CD4-positive, alpha-beta memory T cell (primary cell): ENCODE data around the gene MNS1. TPM values are rescaled to one million over a fixed set of nuclear protein-coding genes. Genes with fewer than 3 reads are reported as not detected.

Experiments
- CTCF ChIA-PET: fragments of 350-600 bp; sonication (Branson Sonifier 250); formaldehyde crosslinking; loops from one replicate; lab custom pipeline; 2021; ENCODE audit warnings: inconsistent platforms; ENCODE audit not compliant: partially characterized antibody; lab: Charles Lee
- POLR2A ChIA-PET: fragments of 350-600 bp; sonication (Branson Sonifier 250); formaldehyde crosslinking; loops from one replicate; lab custom pipeline; 2021; ENCODE audit not compliant: partially characterized antibody; lab: Charles Lee
- DNase-seq, 5 donors: peaks; one replicate each; pipeline versions ENCODE4 v3.0.0 to v3.0.0-alpha.2; 2020 to 2022; ENCODE audit warnings: mixed read lengths in 1 of 5
- H3K27ac ChIP-seq: one replicate; pipeline ENCODE4 v1.7.0; 2013; ENCODE audit warnings: low read depth, low read length
- H3K27me3 ChIP-seq: 2 replicates; pipeline ENCODE4 v1.7.0; 2013; ENCODE audit warnings: mild to moderate bottlenecking, low read length, moderate library complexity; ENCODE audit not compliant: insufficient read depth
- H3K36me3 ChIP-seq: 2 replicates; pipeline ENCODE4 v1.7.0; 2013; ENCODE audit warnings: mild to moderate bottlenecking, low read length, moderate library complexity; ENCODE audit not compliant: insufficient read depth
- H3K4me1 ChIP-seq: 2 replicates; pipeline ENCODE4 v1.7.0; 2013; ENCODE audit warnings: mild to moderate bottlenecking, low read length, moderate library complexity; ENCODE audit not compliant: insufficient read depth
- H3K4me3 ChIP-seq, 2 donors: one replicate each; pipeline ENCODE4 v1.7.0; 2013; ENCODE audit warnings: low read length in 2 of 2, mild to moderate bottlenecking in 1 of 2
- H3K9me3 ChIP-seq, 2 donors: one replicate each; pipeline ENCODE4 v1.7.0; 2013; ENCODE audit warnings: low read length in 2 of 2, control low read depth in 1 of 2; ENCODE audit not compliant: control insufficient read depth in 1 of 2
- H3K27ac Mint-ChIP-seq, 7 donors: one replicate each; pipeline ENCODE4 v1.8.0; 2020 to 2021; ENCODE audit warnings: mixed read lengths in 7 of 7, mild to moderate bottlenecking in 6 of 7, inconsistent platforms in 3 of 7, moderate library complexity in 3 of 7
- H3K27me3 Mint-ChIP-seq, 2 donors: one replicate each; pipeline ENCODE4 v1.8.0; 2020 to 2021; ENCODE audit warnings: mixed read lengths in 2 of 2
- H3K36me3 Mint-ChIP-seq, 2 donors: one replicate each; pipeline ENCODE4 v1.8.0; 2020 to 2021; ENCODE audit warnings: mixed read lengths in 2 of 2, inconsistent platforms in 1 of 2, mild to moderate bottlenecking in 1 of 2
- H3K4me1 Mint-ChIP-seq, 4 donors: one replicate each; pipeline ENCODE4 v1.8.0; 2020 to 2021; ENCODE audit warnings: mixed read lengths in 4 of 4, mild to moderate bottlenecking in 1 of 4
- H3K4me3 Mint-ChIP-seq, 8 donors: one replicate each; pipeline ENCODE4 v1.8.0; 2020 to 2021; ENCODE audit warnings: mixed read lengths in 8 of 8, mild to moderate bottlenecking in 7 of 8, moderate library complexity in 6 of 8, inconsistent platforms in 3 of 8
- H3K9me3 Mint-ChIP-seq, 8 donors: one replicate each; pipeline ENCODE4 v1.8.0; 2020 to 2021; ENCODE audit warnings: mixed read lengths in 8 of 8, mild to moderate bottlenecking in 5 of 8, inconsistent platforms in 3 of 8, moderate library complexity in 1 of 8
- intact Hi-C: fragments of 100-400 bp; cut with micrococcal nuclease; formaldehyde crosslinking; loops from one replicate; pipeline ENCODE4 v1.15.1; 2023
- polyA plus RNA-seq, 2 donors: library from polyadenylated mRNA; unstranded; fragments of 300-500 nt; fragmentation: Illumina TruSeq; gene quantifications; one replicate each; pipeline ENCODE4 v1.2.3, GENCODE V29; 2021
- total RNA-seq, 2 experiments: library from RNA; stranded (reverse); gene quantifications; one replicate each; pipeline ENCODE4 v1.2.3, GENCODE V29; 2021

MNS1 gene
- total and polyA plus RNA-seq, 4 experiments from 2014 or later: not detected

DNA sequence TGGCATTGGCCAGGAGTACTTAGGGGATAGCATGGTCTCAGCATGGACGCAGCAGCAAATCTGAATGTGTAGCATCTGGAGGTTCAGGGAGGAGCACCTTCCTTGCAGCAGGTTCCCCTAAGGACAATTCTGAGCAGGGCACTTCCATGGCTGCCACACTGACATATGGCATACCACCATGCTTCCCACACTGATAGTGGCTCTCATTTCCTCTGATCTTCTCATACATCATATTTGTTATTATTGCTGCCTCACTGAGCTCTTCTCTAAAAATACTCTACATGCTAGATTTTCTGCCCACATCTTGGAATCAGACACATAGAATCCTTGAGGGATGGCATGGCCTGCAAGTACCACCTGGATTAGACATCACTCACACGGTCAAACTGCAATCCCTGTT lies 7.3 kb upstream of the MNS1 start:
- no peak overlapping the region for H3K27ac Mint-ChIP-seq
- no peak overlapping the region for H3K4me3 ChIP-seq
- H3K27me3 ChIP-seq: no peaks in the 10 kb centered on the region
- H3K4me1 ChIP-seq: peaks cover 4% of the 10 kb centered on the region
- H3K9me3 Mint-ChIP-seq: peaks cover 0 to 3% (median 0%) of the 10 kb centered on the region in 8 donors
- H3K36me3 Mint-ChIP-seq: no peaks in the 10 kb centered on the region
- POLR2A ChIA-PET: no interaction called here
- CTCF ChIA-PET: no interaction called here
- peaks cover 0 to 3% of the 10 kb centered on the region in 2 donors for H3K27me3 Mint-ChIP-seq
- intact Hi-C loops: no loop called here
- no peaks in the 10 kb centered on the region for H3K36me3 ChIP-seq
- H3K4me1 Mint-ChIP-seq: peaks cover 7 to 11% (median 9%) of the 10 kb centered on the region in 4 donors
- no peaks in the 10 kb centered on the region for H3K9me3 ChIP-seq
- no peak for DNase-seq
- H3K4me3 Mint-ChIP-seq: no peak overlapping the region
- no peak overlapping the region for H3K27ac ChIP-seq

DNA sequence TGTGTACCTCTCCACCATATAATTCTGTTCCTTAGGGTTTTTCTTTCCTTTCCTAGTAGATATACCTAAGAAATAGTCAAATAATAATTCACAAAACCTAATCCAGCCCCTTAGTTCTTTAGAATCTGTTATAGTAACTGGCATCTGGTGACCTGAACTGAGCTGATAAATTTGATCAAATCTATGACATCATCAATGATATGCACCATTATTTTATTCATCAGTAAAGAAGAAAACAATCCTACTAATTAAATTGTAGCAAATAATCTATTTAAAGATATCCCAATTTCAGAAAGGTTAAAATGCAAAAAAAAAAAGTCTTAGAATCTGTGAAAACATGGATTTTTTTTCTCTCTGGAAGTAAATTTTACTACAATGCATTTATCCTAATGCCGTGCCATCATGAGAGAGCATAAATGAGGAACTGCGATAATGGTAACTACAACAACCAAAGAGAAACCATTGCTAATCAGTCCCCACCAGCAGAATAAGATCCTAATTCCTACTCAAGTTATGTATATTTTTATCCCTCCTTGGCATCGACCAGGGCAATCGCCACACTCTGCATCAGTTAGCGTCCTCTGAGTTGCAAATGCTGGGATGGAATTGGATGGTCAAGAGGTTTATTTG lies 6.6 kb upstream of the MNS1 start:
- Mint-ChIP-seq H3K4me1 (peaks cover 7 to 11% (median 9%) of the 10 kb centered on the region in 4 donors), H3K27me3 (peaks cover 0 to 3% of the 10 kb centered on the region in 2 donors), H3K27ac (no peak overlapping the region), H3K4me3 (no peak overlapping the region), H3K36me3 (no peaks in the 10 kb centered on the region), H3K9me3 (peaks cover 0 to 2% (median 0%) of the 10 kb centered on the region in 8 donors)
- Histone ChIP-seq H3K4me1 (peaks cover 4% of the 10 kb centered on the region), H3K36me3 (no peaks in the 10 kb centered on the region), H3K4me3 (no peak overlapping the region), H3K27ac (no peak overlapping the region), H3K9me3 (no peaks in the 10 kb centered on the region), H3K27me3 (no peaks in the 10 kb centered on the region)
- intact Hi-C loops: no loop called here
- POLR2A ChIA-PET: no interaction called here
- no peak for DNase-seq
- CTCF ChIA-PET: interaction anchor here (0.6 kb wide), 1 partner anchor 20 kb away, joined by 3 read pairs; no protein-coding TSS in a partner anchor

DNA sequence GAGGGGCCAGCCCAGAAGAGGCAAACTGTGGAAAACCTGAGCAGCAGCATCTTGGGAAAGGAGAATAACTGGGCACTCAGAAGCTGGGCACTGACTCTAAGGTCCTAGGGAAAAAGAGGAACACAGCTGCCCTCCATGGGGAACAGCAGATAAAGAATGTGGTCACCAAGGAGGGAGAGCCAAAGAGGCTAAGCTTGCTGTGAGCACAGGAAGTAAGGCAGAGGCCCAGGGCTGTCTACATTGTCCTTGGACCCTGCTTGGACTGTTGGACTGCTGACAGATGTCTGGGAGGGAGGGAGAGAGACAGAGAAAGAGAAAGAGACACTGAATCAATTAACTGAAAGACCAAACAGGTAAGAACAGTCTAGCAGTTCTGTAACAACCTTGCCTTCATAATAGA lies 4.5 kb upstream of the MNS1 start:
- H3K36me3 ChIP-seq: no peaks in the 10 kb centered on the region
- no peak overlapping the region for H3K27ac Mint-ChIP-seq
- H3K27me3 Mint-ChIP-seq: peaks cover 10 to 11% of the 10 kb centered on the region in 2 donors
- no peaks in the 10 kb centered on the region for H3K27me3 ChIP-seq
- no peak for DNase-seq
- H3K4me1 ChIP-seq: peaks cover 12% of the 10 kb centered on the region
- intact Hi-C loops: no loop called here
- H3K4me1 Mint-ChIP-seq: peaks cover 15 to 18% (median 16%) of the 10 kb centered on the region in 4 donors
- no peaks in the 10 kb centered on the region for H3K9me3 ChIP-seq
- H3K4me3 Mint-ChIP-seq: peak overlapping the region in 1 of 8 donors; percentile 11
- H3K36me3 Mint-ChIP-seq: no peaks in the 10 kb centered on the region
- no peak overlapping the region for H3K4me3 ChIP-seq
- H3K27ac ChIP-seq: no peak overlapping the region
- CTCF ChIA-PET: interaction anchor here (1.4 kb wide), 1 partner anchor 27 kb away, joined by 3 read pairs; no protein-coding TSS in a partner anchor
- POLR2A ChIA-PET: no interaction called here
- no peaks in the 10 kb centered on the region for H3K9me3 Mint-ChIP-seq

DNA sequence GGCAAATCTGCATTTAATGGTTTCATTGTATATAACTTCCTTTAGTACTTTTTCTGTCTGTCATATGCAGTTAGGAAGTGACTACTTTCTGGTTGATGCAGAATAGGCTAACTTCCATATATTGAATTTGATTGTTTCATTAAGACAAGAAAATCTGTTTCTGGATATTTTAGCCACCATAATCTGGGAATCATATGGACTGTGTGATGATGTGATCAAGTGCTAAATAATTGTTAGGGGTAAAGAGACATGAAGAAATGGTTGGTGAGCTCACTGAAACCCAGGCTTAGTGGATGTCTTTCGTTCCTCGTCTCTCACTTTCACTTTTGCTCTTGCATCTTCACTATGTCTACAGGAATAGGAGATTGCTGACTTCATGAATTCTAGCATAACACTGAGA lies 3.5 kb upstream of the MNS1 start:
- H3K27ac Mint-ChIP-seq: peak overlapping the region in 6 of 7 donors; percentile 9 to 84 (median 59)
- H3K4me3 Mint-ChIP-seq: peak overlapping the region; percentile 73 to 91 (median 87)
- CTCF ChIA-PET: no interaction called here
- POLR2A ChIA-PET: no interaction called here
- H3K9me3 ChIP-seq: no peaks in the 10 kb centered on the region
- H3K27me3 Mint-ChIP-seq: peaks cover 13 to 16% of the 10 kb centered on the region in 2 donors
- H3K4me3 ChIP-seq: peak overlapping the region in 1 of 2 donors; percentile 33
- no peaks in the 10 kb centered on the region for H3K36me3 Mint-ChIP-seq
- no peak overlapping the region for H3K27ac ChIP-seq
- intact Hi-C loops: no loop called here
- peaks cover 17 to 22% (median 19%) of the 10 kb centered on the region in 4 donors for H3K4me1 Mint-ChIP-seq
- peaks cover 14% of the 10 kb centered on the region for H3K4me1 ChIP-seq
- no peaks in the 10 kb centered on the region for H3K27me3 ChIP-seq
- H3K9me3 Mint-ChIP-seq: no peaks in the 10 kb centered on the region
- no peaks in the 10 kb centered on the region for H3K36me3 ChIP-seq
- DNase-seq: peak in 4 of 5 donors; percentile 3 to 16 (median 10)

DNA sequence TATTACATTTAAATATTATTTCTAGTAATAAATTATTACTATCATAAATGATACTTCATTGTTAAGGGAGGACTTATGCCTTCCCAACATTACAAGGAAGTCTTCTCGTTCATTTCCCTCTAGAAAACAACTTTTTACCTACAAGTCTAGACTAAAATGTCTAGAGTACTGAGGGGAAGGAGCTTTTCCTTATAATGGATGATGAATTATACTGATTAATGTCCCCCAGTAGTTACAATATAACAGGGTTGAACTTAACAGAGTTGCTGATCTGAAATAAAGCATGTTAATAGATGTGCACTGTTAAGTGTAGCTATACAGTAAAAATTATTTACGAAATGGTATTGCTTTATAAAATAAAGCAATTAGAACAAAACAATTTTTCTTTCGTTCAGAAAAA lies 2.7 kb upstream of the MNS1 start:
- no peaks in the 10 kb centered on the region for H3K36me3 Mint-ChIP-seq
- Histone ChIP-seq H3K36me3 (no peaks in the 10 kb centered on the region), H3K27ac (no peak overlapping the region), H3K4me3 (no peak overlapping the region), H3K9me3 (no peaks in the 10 kb centered on the region), H3K27me3 (no peaks in the 10 kb centered on the region), H3K4me1 (peaks cover 14% of the 10 kb centered on the region)
- H3K4me1 Mint-ChIP-seq: peaks cover 17 to 22% (median 19%) of the 10 kb centered on the region in 4 donors
- no peaks in the 10 kb centered on the region for H3K9me3 Mint-ChIP-seq
- DNase-seq: no peak
- ChIA-PET CTCF (no interaction called here), POLR2A (no interaction called here)
- peak overlapping the region in 1 of 8 donors; percentile 85 for H3K4me3 Mint-ChIP-seq
- H3K27me3 Mint-ChIP-seq: peaks cover 13 to 15% of the 10 kb centered on the region in 2 donors
- intact Hi-C loops: no loop called here
- no peak overlapping the region for H3K27ac Mint-ChIP-seq

DNA sequence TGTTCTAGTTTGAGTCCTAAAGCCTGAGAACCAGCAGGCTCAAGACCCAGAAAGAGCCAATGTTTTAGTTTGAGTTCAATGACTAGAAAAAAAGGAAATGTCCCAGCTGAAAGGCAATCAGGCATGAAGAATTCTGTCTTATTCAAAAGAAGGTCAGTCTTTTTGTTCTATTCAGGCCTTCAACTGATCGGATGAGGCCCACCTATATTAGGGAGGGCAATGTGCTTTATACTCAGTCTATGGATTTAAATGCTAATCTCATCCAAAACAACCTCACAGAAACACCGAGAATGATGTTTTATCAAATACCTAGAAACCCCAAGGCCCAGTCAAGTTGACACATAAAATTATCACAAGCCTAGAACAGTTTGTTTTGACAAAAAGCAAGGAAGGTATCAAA lies 4.0 kb downstream of the MNS1 start:
- POLR2A ChIA-PET: no interaction called here

DNA sequence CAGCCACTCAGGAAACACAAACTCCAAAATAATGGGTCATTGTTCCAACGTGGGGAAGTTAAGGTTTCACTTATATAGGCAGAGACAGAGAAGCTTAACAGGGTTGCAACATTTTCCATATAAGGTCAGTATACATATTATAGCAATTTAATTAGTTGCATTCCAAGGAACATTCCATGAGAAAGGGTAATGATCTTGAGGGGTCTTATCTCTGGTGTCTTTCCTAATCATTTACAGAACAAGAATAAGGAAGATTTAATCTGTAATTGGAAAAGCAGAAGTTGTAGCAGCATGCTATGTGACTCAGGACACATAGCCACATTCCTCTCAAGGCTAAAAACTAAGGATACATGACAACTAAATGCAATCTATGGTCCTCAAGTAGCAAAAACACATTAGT lies 4.9 kb downstream of the MNS1 start:
- H3K4me1 ChIP-seq: peaks cover 8% of the 10 kb centered on the region
- intact Hi-C loops: no loop called here
- no peak for DNase-seq
- POLR2A ChIA-PET: no interaction called here
- H3K4me1 Mint-ChIP-seq: peaks cover 7 to 10% (median 8%) of the 10 kb centered on the region in 4 donors
- no peaks in the 10 kb centered on the region for H3K27me3 ChIP-seq
- H3K9me3 Mint-ChIP-seq: peaks cover 0 to 3% (median 0%) of the 10 kb centered on the region in 8 donors
- CTCF ChIA-PET: no interaction called here
- H3K27ac ChIP-seq: no peak overlapping the region
- no peak overlapping the region for H3K4me3 ChIP-seq
- no peaks in the 10 kb centered on the region for H3K9me3 ChIP-seq
- H3K36me3 ChIP-seq: no peaks in the 10 kb centered on the region
- peaks cover 12 to 18% of the 10 kb centered on the region in 2 donors for H3K27me3 Mint-ChIP-seq
- H3K4me3 Mint-ChIP-seq: no peak overlapping the region
- H3K36me3 Mint-ChIP-seq: no peaks in the 10 kb centered on the region
- H3K27ac Mint-ChIP-seq: no peak overlapping the region

More for the DNA sequence above, 4.0 kb downstream of the MNS1 start:
- no peak overlapping the region for H3K4me3 ChIP-seq
- Mint-ChIP-seq H3K9me3 (peaks cover 0 to 3% (median 0%) of the 10 kb centered on the region in 8 donors), H3K4me3 (no peak overlapping the region), H3K36me3 (no peaks in the 10 kb centered on the region), H3K27me3 (peaks cover 14 to 19% of the 10 kb centered on the region in 2 donors), H3K4me1 (peaks cover 9 to 11% (median 11%) of the 10 kb centered on the region in 4 donors), H3K27ac (no peak overlapping the region)
- H3K27me3 ChIP-seq: no peaks in the 10 kb centered on the region
- CTCF ChIA-PET: no interaction called here
- no peak overlapping the region for H3K27ac ChIP-seq
- intact Hi-C loops: no loop called here
- peaks cover 11% of the 10 kb centered on the region for H3K4me1 ChIP-seq
- H3K36me3 ChIP-seq: no peaks in the 10 kb centered on the region
- no peaks in the 10 kb centered on the region for H3K9me3 ChIP-seq
- DNase-seq: no peak
